Measurements from ENCODE around the gene FRMPD1.
A peak's percentile ranks its signal among the peaks of the same experiment; 100 is the strongest.

Gene FRMPD1

DNA sequence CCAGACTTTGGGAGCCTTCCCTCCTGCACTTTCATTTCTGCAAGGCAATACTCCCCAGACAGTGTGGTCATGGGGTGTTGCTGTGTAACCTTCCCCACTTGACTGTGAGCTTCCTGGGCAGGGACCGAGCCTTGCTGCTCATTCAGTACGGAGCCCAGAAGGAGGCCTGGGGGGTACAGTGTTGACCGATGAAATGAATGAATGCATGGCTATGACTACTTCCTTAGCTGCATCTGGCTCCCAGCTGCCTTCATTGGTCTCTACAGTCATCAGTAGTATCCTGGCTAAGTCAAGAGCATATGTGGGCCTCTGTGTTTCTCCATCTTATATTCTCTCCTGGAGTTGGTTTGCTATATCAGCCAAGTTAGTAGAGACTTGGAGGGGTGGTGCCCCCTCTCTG, 9.9 kb downstream of the FRMPD1 start:
- TF ChIP-seq, protein P1, sequence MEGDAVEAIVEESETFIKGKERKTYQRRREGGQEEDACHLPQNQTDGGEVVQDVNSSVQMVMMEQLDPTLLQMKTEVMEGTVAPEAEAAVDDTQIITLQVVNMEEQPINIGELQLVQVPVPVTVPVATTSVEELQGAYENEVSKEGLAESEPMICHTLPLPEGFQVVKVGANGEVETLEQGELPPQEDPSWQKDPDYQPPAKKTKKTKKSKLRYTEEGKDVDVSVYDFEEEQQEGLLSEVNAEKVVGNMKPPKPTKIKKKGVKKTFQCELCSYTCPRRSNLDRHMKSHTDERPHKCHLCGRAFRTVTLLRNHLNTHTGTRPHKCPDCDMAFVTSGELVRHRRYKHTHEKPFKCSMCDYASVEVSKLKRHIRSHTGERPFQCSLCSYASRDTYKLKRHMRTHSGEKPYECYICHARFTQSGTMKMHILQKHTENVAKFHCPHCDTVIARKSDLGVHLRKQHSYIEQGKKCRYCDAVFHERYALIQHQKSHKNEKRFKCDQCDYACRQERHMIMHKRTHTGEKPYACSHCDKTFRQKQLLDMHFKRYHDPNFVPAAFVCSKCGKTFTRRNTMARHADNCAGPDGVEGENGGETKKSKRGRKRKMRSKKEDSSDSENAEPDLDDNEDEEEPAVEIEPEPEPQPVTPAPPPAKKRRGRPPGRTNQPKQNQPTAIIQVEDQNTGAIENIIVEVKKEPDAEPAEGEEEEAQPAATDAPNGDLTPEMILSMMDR (IDR thresholded peaks at IDR 0.05) = no peak

DNA sequence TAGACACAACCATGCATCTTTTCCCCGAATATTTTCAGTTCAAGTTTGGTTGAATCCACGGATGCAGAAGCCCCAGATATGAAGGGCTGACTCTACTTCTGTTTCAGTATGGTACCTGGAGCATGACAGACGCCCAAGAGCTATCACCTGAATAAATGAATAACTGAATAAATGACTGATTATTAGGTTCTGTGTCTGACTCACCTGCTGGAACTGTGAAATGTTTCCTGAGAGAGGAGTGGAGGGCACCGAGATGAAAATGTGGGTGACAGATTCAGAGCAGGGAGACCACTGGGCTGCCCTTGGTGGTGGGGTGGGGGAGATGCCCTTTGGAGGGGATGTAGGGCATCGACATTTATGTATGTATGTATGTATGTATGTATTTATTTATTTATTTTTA, 13.2 kb downstream of the FRMPD1 start:
- Mint-ChIP-seq H3K36me3 (ENCODE audit: low read depth) (no peaks in the 10 kb centered on the region), H3K9me3 (no peaks in the 10 kb centered on the region), H3K27ac (no peak overlapping the region), H3K27me3 (ENCODE audit: low read depth, poor library complexity) (peaks cover 73% of the 10 kb centered on the region), H3K4me1 (no peaks in the 10 kb centered on the region), H3K4me3 (no peak overlapping the region)
- TF ChIP-seq, protein P1 (IDR thresholded peaks at IDR 0.05) = no peak
- no peak for DNase-seq

More for the DNA sequence above, 9.9 kb downstream of the FRMPD1 start:
- Mint-ChIP-seq H3K4me1 (no peaks in the 10 kb centered on the region), H3K36me3 (ENCODE audit: low read depth) (no peaks in the 10 kb centered on the region), H3K9me3 (no peaks in the 10 kb centered on the region), H3K27me3 (ENCODE audit: low read depth, poor library complexity) (peaks cover 86% of the 10 kb centered on the region), H3K4me3 (no peak overlapping the region), H3K27ac (no peak overlapping the region)
- no peak for DNase-seq

DNA sequence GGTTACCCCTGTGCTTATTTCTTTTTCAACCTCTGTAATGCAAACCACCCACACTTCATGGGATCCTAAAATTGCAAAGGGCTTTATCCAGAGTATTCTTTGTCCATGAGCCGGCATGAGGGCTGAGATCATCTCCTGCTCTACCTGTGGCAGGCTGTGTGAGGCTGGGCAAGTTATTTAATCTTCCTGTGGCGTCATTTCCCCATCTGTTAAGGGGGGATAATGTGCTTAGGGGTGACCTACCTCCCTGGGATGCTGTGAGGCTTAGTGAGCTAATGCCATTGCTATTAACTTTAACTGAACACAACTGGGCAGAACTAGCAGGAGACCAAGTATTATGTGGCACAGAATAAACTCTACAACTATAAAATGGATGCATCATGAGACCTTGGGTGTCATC, 17.0 kb downstream of the FRMPD1 start:
- Mint-ChIP-seq H3K4me1 (no peaks in the 10 kb centered on the region), H3K27me3 (ENCODE audit: low read depth, poor library complexity) (peaks cover 64% of the 10 kb centered on the region), H3K9me3 (no peaks in the 10 kb centered on the region), H3K36me3 (ENCODE audit: low read depth) (no peaks in the 10 kb centered on the region), H3K27ac (no peak overlapping the region), H3K4me3 (no peak overlapping the region)
- TF ChIP-seq, protein P1 (IDR thresholded peaks at IDR 0.05) = no peak
- no peak for DNase-seq

DNA sequence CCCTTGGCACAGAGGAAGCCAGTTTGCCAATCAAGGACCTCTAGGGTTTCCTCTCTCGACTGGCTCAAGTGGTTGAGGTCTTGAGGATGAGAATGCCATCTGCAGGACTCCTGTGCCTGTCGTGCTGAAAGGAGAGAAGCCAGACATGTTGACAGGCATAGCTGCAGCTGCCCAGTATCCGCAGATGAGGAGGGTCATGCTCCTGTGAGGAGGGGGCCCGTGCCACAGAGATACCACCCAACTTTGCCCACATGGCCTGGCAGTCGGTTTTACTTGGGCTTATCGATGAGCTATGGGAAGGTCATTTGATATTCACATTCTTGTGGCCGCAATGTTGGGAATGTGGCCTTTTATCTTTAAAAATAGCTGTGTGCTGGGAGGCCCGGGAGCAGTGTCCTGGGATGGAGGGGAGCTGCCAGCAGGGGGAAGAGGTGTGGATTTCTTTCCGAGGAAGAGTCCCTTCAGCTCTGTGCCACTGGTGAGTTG, 17.4 kb downstream of the FRMPD1 start:
- peak; percentile 38 for DNase-seq
- no peak overlapping the region for H3K4me3 Mint-ChIP-seq

DNA sequence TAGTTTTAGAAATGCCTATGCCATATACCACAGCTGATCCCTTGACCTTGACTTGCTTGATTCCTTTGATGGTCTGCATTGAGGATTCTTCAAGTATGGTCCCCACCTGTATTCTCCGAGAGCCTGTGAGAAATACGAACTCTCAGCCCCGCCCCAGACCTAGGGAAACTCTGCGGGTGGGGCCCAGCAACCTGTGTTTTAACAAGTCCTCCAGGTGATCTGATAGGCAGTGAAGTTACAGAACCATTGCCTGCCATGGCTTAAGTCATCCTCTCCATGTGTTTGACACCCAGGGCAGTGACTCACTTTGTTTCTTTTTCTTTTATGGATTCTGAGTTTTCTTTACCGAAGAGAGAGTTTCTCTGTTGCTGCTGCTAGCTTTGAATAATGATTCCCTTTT, 18.5 kb downstream of the FRMPD1 start:
- Mint-ChIP-seq H3K9me3 (no peaks in the 10 kb centered on the region), H3K4me1 (no peaks in the 10 kb centered on the region)

More for the DNA sequence above, 17.4 kb downstream of the FRMPD1 start:
- no peaks in the 10 kb centered on the region for H3K9me3 Mint-ChIP-seq
- H3K4me1 Mint-ChIP-seq = no peaks in the 10 kb centered on the region
- peaks cover 62% of the 10 kb centered on the region for H3K27me3 Mint-ChIP-seq (ENCODE audit: low read depth, poor library complexity)
- H3K27ac Mint-ChIP-seq = no peak overlapping the region
- no peaks in the 10 kb centered on the region for H3K36me3 Mint-ChIP-seq (ENCODE audit: low read depth)
- TF ChIP-seq, protein P1 (IDR thresholded peaks at IDR 0.05) = peak; percentile 27

DNA sequence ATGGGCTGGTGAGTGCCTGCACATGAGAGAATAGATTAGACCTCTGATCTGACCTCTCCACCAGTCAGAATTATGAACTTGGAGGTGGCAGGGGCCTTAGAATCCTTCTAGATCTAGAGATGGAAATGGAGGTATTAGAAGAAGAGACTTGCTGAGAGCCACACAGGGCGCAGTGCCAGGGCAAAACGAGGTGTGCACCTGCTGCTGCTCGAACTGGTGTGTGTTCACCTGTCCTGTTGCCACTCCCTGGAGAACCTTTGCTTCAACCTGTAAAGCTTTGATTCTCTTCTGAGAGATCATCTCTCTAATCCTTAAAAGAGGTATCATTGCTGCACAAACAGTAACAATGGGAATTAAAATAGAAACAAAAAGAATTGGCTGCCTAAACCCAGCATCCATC, 24.9 kb downstream of the FRMPD1 start:
- DNase-seq = no peak
- Mint-ChIP-seq H3K27ac (no peak overlapping the region), H3K27me3 (ENCODE audit: low read depth, poor library complexity) (peaks cover 58% of the 10 kb centered on the region), H3K4me3 (no peak overlapping the region), H3K36me3 (ENCODE audit: low read depth) (no peaks in the 10 kb centered on the region), H3K9me3 (no peaks in the 10 kb centered on the region), H3K4me1 (no peaks in the 10 kb centered on the region)
- TF ChIP-seq, protein P1 (IDR thresholded peaks at IDR 0.05) = no peak

More for the DNA sequence above, 18.5 kb downstream of the FRMPD1 start:
- H3K36me3 Mint-ChIP-seq (ENCODE audit: low read depth) = no peaks in the 10 kb centered on the region
- DNase-seq = no peak
- H3K27me3 Mint-ChIP-seq (ENCODE audit: low read depth, poor library complexity) = peaks cover 55% of the 10 kb centered on the region
- H3K27ac Mint-ChIP-seq = no peak overlapping the region
- H3K4me3 Mint-ChIP-seq = no peak overlapping the region
- TF ChIP-seq, protein P1 (IDR thresholded peaks at IDR 0.05) = no peak

Measured in nephron progenitor cell (in vitro differentiated cells).